Endothelial cell (in vitro differentiated cells): Measurements from ENCODE around the gene RIPOR3. TPM values are rescaled to one million over a fixed set of nuclear protein-coding genes. Genes with fewer than 3 reads are reported as not detected.
"Not testable (repeated sequence)": the region's sequence is repeated elsewhere in the genome, so short reads cannot be mapped to it uniquely, and the experiment has no call there.

Experiments used
- DNase-seq: peaks from one replicate; pipeline ENCODE4 v3.0.0; 2021; ENCODE audit warnings: low spot score
- H3K27ac Mint-ChIP-seq: one replicate; pipeline ENCODE4 v1.8.0; 2021; ENCODE audit warnings: mixed read lengths, inconsistent platforms; ENCODE audit not compliant: unreplicated experiment
- H3K27me3 Mint-ChIP-seq: one replicate; pipeline ENCODE4 v1.8.0; 2021; ENCODE audit warnings: mild to moderate bottlenecking, moderate library complexity, mixed read lengths, inconsistent platforms; ENCODE audit not compliant: unreplicated experiment
- H3K36me3 Mint-ChIP-seq: one replicate; pipeline ENCODE4 v1.8.0; 2021; ENCODE audit warnings: mild to moderate bottlenecking, low read depth, mixed read lengths, inconsistent platforms; ENCODE audit not compliant: unreplicated experiment
- H3K4me1 Mint-ChIP-seq: one replicate; pipeline ENCODE4 v1.8.0; 2021; ENCODE audit warnings: mild to moderate bottlenecking, mixed read lengths, inconsistent platforms; ENCODE audit not compliant: unreplicated experiment
- H3K4me3 Mint-ChIP-seq: one replicate; pipeline ENCODE4 v1.8.0; 2021; ENCODE audit warnings: mild to moderate bottlenecking, mixed read lengths, inconsistent platforms; ENCODE audit not compliant: unreplicated experiment
- H3K9me3 Mint-ChIP-seq: one replicate; pipeline ENCODE4 v1.8.0; 2021; ENCODE audit warnings: mixed read lengths, inconsistent platforms; ENCODE audit not compliant: unreplicated experiment
- CTCF ChIP-seq: fragments of 200-600 bp; sonication (generic); IDR thresholded peaks from one replicate; pipeline ENCODE4 v1.5.0; 2021; ENCODE audit warnings: antibody characterized with exemption; ENCODE audit not compliant: unreplicated experiment
- total RNA-seq: library from RNA; stranded (reverse); fragmentation: NEBNext Ultra II Directional; extraction: Animal tissue kit (Norgen Biotek cat#: 25700); gene quantifications from one replicate; pipeline ENCODE4 v1.2.1, GENCODE V29; 2021; ENCODE audit not compliant: unreplicated experiment

Gene RIPOR3
- total RNA-seq, 1 donor from 2014 or later, result 11.2 TPM

- no peak overlapping the region for H3K4me3 Mint-ChIP-seq
- H3K36me3 Mint-ChIP-seq, result no peaks in the 10 kb centered on the region
- no peak for DNase-seq
- H3K9me3 Mint-ChIP-seq, result no peaks in the 10 kb centered on the region
- peaks cover 6% of the 10 kb centered on the region for H3K27me3 Mint-ChIP-seq
- no peak for TF ChIP-seq CTCF
- peaks cover 12% of the 10 kb centered on the region for H3K4me1 Mint-ChIP-seq
- H3K27ac Mint-ChIP-seq, result no peak overlapping the region
Measured at GRCh38 chr20:50676858-50677257, 14.5 kb downstream of the RIPOR3 start.

- H3K4me1 Mint-ChIP-seq, result peaks cover 12% of the 10 kb centered on the region
- H3K9me3 Mint-ChIP-seq, DNase-seq, H3K36me3 Mint-ChIP-seq, H3K27ac Mint-ChIP-seq, H3K27me3 Mint-ChIP-seq, H3K4me3 Mint-ChIP-seq: not testable (repeated sequence)
Measured at GRCh38 chr20:50676377-50676731, 15.0 kb downstream of the RIPOR3 start.

DNA sequence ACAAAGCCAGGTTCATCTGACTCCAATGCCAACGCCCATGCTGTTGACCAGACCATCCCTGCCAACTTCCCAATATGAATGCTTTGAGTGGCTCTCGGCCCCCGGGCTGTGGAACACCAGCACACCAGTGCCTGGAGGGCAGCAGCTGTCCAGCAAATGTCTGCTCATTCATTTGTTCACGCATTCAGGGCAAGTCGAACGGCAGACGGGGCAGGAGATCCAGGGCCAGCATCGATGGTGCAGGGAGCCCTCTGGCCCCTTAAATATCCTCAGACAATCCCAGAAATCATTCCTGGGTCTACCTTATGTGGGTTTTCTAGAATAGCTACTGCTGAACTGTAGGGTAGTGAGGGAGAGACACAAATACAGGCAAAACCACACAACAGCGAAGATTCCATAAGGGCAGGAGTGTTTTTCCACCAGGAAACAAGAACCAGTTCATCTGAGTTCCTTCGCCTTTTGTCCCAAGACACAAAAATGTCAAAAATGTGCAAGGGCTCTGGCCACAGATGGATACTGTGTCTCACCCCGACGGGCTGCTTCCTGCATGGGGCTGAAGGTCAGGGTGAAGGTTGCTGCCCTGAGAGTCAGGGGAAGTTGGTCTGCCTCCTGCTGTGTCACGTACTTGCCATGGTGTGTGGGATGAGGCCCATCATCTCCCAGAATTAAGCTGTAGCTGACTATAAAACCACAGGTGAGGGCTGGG lies 15.5 kb downstream of the RIPOR3 start:
- no peak for TF ChIP-seq CTCF
- Mint-ChIP-seq H3K9me3 (no peaks in the 10 kb centered on the region), H3K27me3 (peaks cover 7% of the 10 kb centered on the region), H3K36me3 (no peaks in the 10 kb centered on the region), H3K4me1 (peaks cover 12% of the 10 kb centered on the region), H3K27ac (no peak overlapping the region), H3K4me3 (no peak overlapping the region)
- no peak for DNase-seq

DNA sequence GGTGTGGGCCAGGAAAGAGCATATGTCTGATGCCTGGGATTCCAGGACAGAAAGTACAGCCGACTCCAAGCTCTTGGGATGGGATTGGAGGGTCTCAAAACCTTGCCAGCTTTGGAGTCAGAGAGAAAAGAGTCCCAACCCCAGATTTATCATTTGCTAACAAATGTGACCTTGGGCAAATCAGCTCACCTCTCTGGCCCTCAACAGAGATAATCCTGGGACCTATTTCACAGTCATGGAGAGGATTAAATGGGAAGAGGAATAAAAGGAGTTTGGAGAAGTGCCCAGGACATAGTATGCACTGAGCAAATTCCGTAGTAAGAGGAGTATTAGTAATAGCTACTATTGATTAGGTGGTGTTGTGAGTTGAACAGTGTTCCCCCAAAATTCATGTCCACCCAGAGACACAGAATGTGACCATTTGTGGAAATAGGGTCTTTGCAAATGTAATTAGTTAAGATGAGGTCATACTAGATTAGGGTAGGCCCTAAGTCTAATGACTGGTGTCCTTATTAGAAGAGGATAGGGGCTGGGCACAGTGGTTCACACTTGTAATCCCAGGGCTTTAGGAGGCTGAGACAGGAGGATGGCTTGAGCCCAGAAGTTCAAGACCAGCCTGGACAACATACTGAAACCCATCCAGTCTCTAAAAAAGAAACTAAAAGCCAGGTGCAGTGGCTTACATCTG lies 17.1 kb downstream of the RIPOR3 start:
- no peaks in the 10 kb centered on the region for H3K36me3 Mint-ChIP-seq
- peaks cover 7% of the 10 kb centered on the region for H3K27me3 Mint-ChIP-seq
- TF ChIP-seq CTCF, result no peak
- no peaks in the 10 kb centered on the region for H3K9me3 Mint-ChIP-seq
- no peak for DNase-seq
- no peak overlapping the region for H3K27ac Mint-ChIP-seq
- no peak overlapping the region for H3K4me3 Mint-ChIP-seq
- peaks cover 12% of the 10 kb centered on the region for H3K4me1 Mint-ChIP-seq

DNA sequence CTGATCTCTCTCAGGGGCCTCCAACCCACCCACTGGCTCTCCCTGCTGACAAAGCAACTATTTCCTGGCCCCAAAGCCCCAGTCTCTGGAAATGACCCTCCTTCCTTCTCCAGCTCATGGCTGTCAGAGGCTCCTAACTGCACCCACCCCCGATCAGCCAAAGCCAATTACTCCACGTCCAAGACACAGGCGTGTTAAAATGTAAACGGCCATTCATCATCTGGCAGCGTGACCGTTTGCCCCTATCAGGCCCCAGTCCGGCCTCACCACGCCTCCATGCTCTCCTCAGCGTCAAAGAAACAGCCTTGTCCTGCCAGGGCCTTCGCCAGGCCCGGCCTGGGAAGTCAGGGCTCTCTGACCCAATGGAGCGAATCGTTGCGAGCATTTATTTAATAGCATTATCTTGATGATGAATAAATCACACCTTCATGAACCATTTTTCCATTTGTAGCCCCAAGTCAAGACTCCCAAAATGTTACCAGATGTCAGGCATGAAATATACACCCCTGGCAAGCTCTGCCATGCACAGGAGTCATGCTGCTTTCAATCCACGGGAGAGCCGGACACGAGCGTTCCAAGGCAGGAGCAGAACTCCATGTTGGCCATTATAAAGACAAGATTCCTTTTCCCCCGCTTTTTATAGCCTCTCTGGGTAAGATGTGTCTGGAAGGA lies 17.7 kb downstream of the RIPOR3 start:
- TF ChIP-seq CTCF, result no peak
- Mint-ChIP-seq H3K36me3 (no peaks in the 10 kb centered on the region), H3K27ac (no peak overlapping the region)

More for the DNA sequence above, 17.7 kb downstream of the RIPOR3 start:
- peaks cover 9% of the 10 kb centered on the region for H3K27me3 Mint-ChIP-seq
- H3K9me3 Mint-ChIP-seq, result no peaks in the 10 kb centered on the region
- peaks cover 12% of the 10 kb centered on the region for H3K4me1 Mint-ChIP-seq
- DNase-seq, result no peak
- no peak overlapping the region for H3K4me3 Mint-ChIP-seq
